ENCODE data around the gene SYNGAP1. TPM values are rescaled to one million over a fixed set of nuclear protein-coding genes. Genes with fewer than 3 reads are reported as not detected.

Gene SYNGAP1
- total RNA-seq, 1 donor from 2014 or later = 33.7 TPM

GRCh38 chr6:33429750-33430052 is 9.8 kb downstream of the SYNGAP1 start:
- DNase-seq (ENCODE audit: low spot score in 2 of 2) = no peak
- H3K36me3 ChIP-seq = peaks cover 0 to 1% of the 10 kb centered on the region in 2 donors
- H3K4me3 ChIP-seq = no peak overlapping the region
- TF ChIP-seq CTCF (IDR thresholded peaks at IDR 0.05) = no peak
- H3K9me3 ChIP-seq = no peaks in the 10 kb centered on the region
- no peak overlapping the region for H3K27ac ChIP-seq
- peaks cover 13 to 16% of the 10 kb centered on the region in 2 donors for H3K4me1 ChIP-seq
- intact Hi-C loops (cut with DNase I) = loop anchor here (2.0 to 5.0 kb wide), 2 partner anchors 25 to 132 kb away; partner anchors contain the start of genes RGL2 and ZBTB9
- no peaks in the 10 kb centered on the region for H3K27me3 ChIP-seq

GRCh38 chr6:33430334-33430733 is 10.5 kb downstream of the SYNGAP1 start:
- Histone ChIP-seq H3K4me1 (peaks cover 11 to 13% of the 10 kb centered on the region in 2 donors), H3K4me3 (no peak overlapping the region), H3K36me3 (peaks cover 4 to 8% of the 10 kb centered on the region in 2 donors), H3K27me3 (no peaks in the 10 kb centered on the region), H3K27ac (no peak overlapping the region), H3K9me3 (no peaks in the 10 kb centered on the region)
- DNase-seq (ENCODE audit: low spot score in 2 of 2) = no peak
- intact Hi-C loops (cut with DNase I) = no loop called here
- TF ChIP-seq CTCF (IDR thresholded peaks at IDR 0.05) = no peak

GRCh38 chr6:33430991-33431879 is 11.4 kb downstream of the SYNGAP1 start:
- intact Hi-C loops (cut with DNase I) = no loop called here
- Histone ChIP-seq H3K9me3 (no peaks in the 10 kb centered on the region), H3K27me3 (no peaks in the 10 kb centered on the region), H3K4me1 (peaks cover 11 to 13% of the 10 kb centered on the region in 2 donors), H3K4me3 (no peak overlapping the region), H3K36me3 (peaks cover 11 to 17% of the 10 kb centered on the region in 2 donors), H3K27ac (peak overlapping the region in 1 of 2 donors; percentile 36)
- no peak for TF ChIP-seq CTCF (IDR thresholded peaks at IDR 0.05)
- DNase-seq (ENCODE audit: low spot score in 2 of 2) = peak in 1 of 2 donors; percentile 82

- H3K4me3 ChIP-seq = no peak overlapping the region
- peaks cover 7 to 9% of the 10 kb centered on the region in 2 donors for H3K4me1 ChIP-seq
- peak overlapping the region in 1 of 2 donors; percentile 36 for H3K27ac ChIP-seq
Measured at GRCh38 chr6:33431880-33432541, 12.1 kb downstream of the SYNGAP1 start.

GRCh38 chr6:33432546-33432945 is 12.7 kb downstream of the SYNGAP1 start:
- H3K4me3 ChIP-seq = no peak overlapping the region
- no peaks in the 10 kb centered on the region for H3K27me3 ChIP-seq
- intact Hi-C loops (cut with DNase I) = no loop called here
- DNase-seq (ENCODE audit: low spot score in 2 of 2) = no peak
- peaks cover 4 to 9% of the 10 kb centered on the region in 2 donors for H3K4me1 ChIP-seq
- no peaks in the 10 kb centered on the region for H3K9me3 ChIP-seq
- peak overlapping the region; percentile 43 to 76 for H3K27ac ChIP-seq
- peaks cover 25 to 30% of the 10 kb centered on the region in 2 donors for H3K36me3 ChIP-seq
- TF ChIP-seq CTCF (IDR thresholded peaks at IDR 0.05) = no peak

More at GRCh38 chr6:33431880-33432541, 12.1 kb downstream of the SYNGAP1 start:
- H3K27me3 ChIP-seq = no peaks in the 10 kb centered on the region
- peaks cover 19 to 24% of the 10 kb centered on the region in 2 donors for H3K36me3 ChIP-seq
- no peak for TF ChIP-seq CTCF (IDR thresholded peaks at IDR 0.05)
- DNase-seq (ENCODE audit: low spot score in 2 of 2) = no peak
- H3K9me3 ChIP-seq = no peaks in the 10 kb centered on the region
- intact Hi-C loops (cut with DNase I) = no loop called here
